Left lobe of liver (tissue), 2 donors: ENCODE results near the gene HCRTR2. TPM values are rescaled to one million over a fixed set of nuclear protein-coding genes. Genes with fewer than 3 reads are reported as not detected.
"Not testable (repeated sequence)": the region's sequence is repeated elsewhere in the genome, so short reads cannot be mapped to it uniquely, and the experiment has no call there.

Experiments
- ATAC-seq: fragments of 200-7000 bp; cut with Tn5 transposase; one replicate; pipeline ENCODE4 v1.9.1; 2020; ENCODE audit warnings: mild to moderate bottlenecking, moderate library complexity
- DNase-seq: peaks from one replicate; pipeline ENCODE4 v3.0.0-alpha.2; 2020; ENCODE audit warnings: low spot score
- total RNA-seq: library from RNA; stranded (reverse); gene quantifications from one replicate; pipeline ENCODE4 v1.2.1, GENCODE V29; 2021
- donor health status: DM: no; HTN: no; CAD: no; lungs with moderate emphysema.
- donor health status: DM: no; HTN: yes; CAD: no.

HCRTR2 gene
- total RNA-seq = not detected

- no peak for DNase-seq
- ATAC-seq = no peak
Observed at GRCh38 chr6:55174211-55175026, at the start of gene HCRTR2. Gene HCRTR2 (plus strand): TSS chr6:55174515. CDS start chr6:55174588, 73 bp downstream.

DNA sequence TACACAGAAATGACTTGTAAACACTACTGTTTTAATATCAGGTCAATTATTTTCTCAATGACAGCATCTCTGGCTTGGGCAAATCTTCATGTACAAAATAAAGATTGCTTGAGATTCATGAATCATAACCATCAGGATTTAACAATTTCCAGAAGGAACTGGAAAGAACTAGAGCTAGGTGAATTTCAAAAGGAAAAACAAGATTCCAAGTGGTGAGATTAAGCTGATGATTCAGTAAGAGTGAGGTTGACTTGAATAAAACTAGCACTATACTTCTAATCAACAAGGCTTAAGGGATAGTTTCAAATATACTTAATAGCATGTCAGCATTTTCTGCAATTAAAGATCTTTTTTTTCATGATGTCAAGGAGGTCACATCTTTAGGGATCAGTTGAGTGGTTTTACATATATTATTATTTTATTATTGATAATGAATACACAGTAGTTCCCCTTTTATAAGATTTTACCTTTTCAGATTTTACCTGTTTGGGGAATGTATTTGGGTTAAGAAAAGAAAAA lies 43.5 kb upstream of the HCRTR2 start:
- DNase-seq (no peak), ATAC-seq (no peak)

- no peak for ATAC-seq
- no peak for DNase-seq
Observed at GRCh38 chr6:55131616-55132015, 42.7 kb upstream of the HCRTR2 start.

DNA sequence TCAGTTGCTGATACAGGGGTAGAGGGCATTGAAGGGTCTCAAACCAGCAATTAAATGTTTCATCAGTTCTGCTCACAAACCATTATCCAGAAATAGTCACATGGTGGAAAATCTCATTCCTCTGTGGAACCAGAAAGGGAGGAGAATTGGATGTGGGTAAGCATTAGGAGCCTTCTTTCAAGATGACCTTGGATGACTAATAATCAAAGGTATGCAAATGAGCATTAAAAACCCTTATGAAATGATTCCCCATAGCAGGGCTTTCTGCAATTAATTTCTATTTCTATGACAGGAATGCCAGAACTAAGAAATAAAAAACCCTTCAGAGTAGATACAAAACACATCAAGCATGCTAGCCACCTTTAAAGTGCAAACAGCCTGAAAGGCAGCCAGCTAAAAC lies 37.4 kb upstream of the HCRTR2 start:
- no peak for ATAC-seq
- DNase-seq = no peak

DNA sequence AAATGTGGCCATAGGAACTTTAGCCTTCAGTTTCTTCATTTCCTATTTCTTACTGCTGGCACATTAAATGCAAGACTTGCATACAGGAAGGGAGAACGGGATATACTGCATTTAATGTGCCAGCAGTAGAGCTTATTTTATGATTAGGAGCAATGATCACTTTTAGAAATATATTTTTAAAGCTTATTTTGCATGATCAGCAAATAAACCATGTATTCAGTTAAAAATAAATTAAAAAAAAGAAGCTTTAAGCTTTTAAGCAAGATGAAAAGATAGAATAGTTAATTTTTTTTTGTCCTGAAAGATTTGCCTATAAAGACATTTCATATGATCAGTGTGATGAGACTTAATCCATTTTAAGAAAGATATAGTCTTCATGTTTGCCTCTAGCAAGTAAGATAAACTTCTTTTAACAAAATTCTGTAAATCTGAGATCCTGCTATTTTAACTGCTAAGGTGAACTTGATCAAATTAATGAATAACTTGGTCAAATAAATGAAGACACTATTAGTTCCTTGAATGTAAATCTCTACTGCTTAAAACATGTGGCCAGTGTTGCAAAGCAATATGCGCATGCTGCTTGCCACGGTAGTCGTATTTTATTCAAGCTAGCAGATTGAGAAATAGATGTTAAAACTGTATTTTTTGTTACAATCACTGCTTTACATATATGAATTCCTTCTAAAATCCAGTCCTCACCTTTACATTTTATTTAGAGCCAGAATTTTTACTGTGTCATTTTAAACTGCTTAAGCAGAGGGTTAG lies 36.2 kb upstream of the HCRTR2 start:
- no peak for ATAC-seq
- no peak for DNase-seq

- no peak for DNase-seq
- no peak for ATAC-seq
Observed at GRCh38 chr6:55141611-55142010, 32.7 kb upstream of the HCRTR2 start.

DNA sequence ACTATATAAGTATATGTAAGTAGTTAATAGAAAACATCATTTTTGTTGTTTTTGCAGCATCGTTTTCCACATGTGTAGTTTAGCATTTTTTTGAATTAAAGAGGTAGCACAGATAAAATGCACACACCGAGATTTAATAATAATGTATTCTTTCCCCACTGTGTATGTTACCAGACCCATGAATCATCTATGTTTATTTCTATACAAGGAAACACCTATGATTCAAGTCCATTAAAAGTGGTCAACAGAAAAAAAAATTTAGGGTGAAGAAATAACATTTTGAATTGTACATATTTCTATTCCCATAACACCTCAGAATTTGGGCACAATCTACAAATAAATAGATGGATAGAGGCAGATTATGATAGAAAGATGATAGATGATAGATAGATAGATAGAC lies 31.7 kb upstream of the HCRTR2 start:
- no peak for DNase-seq
- no peak for ATAC-seq

DNA sequence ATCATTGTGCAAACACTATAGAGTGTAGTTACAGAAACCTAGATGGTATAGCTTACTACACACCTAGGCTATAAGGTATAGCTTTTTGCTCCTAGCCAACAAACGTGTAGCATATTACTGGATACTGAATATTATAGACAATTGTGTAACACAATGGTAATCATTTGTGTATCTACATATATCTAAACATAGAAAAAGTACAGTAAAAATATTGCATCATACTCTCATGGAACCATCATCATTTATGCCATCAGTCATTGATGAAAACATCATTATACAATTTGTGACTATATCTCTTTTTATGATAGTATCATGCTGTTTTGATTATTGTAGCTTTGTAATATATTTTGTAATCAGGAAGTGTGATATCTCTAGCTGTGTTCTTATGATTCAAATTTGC lies 21.0 kb upstream of the HCRTR2 start:
- DNase-seq (no peak), ATAC-seq (no peak)

GRCh38 chr6:55158784-55159183 lies 15.5 kb upstream of the HCRTR2 start:
- ATAC-seq, DNase-seq: not testable (repeated sequence)

DNA sequence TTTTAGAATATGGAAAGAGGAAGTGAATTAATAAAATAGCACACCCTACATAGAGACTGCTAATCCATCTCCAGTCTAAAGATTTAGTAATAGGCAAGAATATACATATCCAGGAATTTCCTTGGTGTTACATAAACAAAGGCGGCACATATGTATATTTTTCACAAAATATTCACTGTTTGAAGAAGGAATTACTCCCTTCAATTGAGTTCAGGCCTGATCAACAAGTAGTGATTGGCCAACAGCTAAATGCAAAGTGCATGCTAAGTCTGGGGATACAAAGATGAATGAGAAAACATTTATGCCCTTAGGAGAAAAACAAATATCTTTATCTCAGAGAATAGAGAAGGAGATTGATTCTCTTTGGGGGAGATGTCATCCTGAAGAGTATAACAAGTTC lies 6.5 kb upstream of the HCRTR2 start:
- DNase-seq (no peak), ATAC-seq (no peak)

- DNase-seq (no peak), ATAC-seq (no peak)
Observed at GRCh38 chr6:55175078-55176049, 1.0 kb downstream of the HCRTR2 start.

DNA sequence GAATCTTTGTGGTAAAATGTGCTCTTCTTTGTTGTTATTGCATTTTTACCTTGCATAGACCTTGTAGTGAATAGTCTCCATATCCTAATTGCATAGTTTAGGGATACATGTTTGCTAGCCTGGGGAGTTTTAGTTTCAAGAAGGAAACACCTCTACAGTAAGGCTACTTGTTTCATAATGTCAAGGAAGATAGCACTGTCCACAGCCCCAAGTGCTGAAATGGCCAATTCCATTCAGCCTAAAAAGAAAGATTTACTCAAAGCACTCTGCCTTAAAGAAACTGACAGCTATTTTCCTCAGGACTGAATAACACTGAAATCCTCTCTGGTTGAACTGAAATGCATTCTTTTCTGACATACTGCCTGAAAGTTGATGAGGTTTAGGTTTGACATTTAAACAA lies 2.6 kb downstream of the HCRTR2 start:
- DNase-seq (no peak), ATAC-seq (no peak)

- ATAC-seq (no peak), DNase-seq (no peak)
Observed at GRCh38 chr6:55180258-55180657, 5.9 kb downstream of the HCRTR2 start.

DNA sequence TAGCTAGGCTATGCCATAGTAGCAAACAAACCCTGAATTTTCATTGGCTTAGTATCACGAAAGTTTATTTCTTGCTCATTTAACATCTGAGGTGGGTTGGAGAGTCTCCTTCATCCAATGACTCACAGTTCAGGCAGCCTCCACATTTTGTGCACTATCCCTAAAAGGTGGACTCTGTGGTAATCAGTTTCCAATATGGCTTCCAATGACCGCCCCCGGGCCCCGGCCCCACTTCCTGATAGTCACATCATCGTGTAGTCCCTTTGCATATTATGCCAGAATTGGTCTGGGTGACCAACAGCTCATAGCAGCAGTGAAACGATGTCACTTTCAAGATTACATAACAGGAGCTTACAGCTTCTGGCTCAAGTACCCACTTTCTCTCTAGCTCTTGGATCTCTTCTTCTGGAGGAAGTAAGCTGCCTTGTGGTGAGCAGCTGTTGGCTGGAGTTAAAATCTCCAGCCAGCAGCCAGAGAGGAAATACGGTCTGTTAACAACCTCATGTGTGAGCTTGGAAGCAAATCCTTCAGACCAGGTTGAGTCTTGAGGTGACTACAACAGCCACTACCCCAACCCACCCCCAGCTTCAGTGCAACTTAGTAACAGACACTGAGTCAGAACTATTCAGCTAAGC lies 7.8 kb downstream of the HCRTR2 start:
- no peak for DNase-seq
- ATAC-seq = no peak

- DNase-seq (no peak), ATAC-seq (no peak)
Observed at GRCh38 chr6:55184782-55185530, 10.6 kb downstream of the HCRTR2 start.

DNA sequence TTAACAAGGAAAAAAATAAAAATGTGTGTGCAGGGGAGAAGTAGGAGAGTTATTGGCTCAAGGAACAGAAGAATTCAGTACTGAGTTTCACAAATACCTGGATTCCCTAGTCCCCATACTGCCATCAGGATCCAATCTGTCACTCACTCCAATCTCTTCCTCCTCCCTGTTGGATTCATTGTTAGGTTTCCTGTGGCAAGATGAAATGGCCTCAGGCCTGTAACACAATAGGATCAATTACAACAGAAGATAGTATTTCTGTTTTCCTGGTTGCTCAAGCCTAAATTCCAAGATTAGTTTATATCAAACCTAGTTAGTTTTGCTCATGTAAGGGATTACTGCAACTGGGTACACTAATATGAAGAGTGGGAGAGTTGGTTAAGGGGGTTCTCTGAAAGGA lies 24.4 kb downstream of the HCRTR2 start:
- ATAC-seq (no peak), DNase-seq (no peak)

DNA sequence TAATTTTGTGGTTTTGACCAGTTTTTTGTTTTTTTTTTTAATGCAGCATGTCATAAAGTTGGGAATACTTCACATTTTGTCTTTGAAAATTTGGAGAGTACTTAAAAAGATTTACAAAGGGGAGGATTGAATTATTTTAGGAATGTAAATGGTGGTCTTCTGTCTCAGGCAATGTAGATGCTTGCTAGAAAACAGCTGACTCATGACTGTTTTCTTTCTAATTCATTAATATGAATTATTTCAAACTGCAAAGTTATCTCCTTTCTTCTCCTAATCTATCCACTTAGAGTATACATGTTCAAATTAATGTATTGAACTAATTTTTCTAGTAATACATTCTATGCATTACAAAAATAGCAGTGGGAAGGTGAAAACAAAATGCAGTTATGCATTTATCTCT lies 24.9 kb downstream of the HCRTR2 start:
- ATAC-seq (no peak), DNase-seq (no peak)

DNA sequence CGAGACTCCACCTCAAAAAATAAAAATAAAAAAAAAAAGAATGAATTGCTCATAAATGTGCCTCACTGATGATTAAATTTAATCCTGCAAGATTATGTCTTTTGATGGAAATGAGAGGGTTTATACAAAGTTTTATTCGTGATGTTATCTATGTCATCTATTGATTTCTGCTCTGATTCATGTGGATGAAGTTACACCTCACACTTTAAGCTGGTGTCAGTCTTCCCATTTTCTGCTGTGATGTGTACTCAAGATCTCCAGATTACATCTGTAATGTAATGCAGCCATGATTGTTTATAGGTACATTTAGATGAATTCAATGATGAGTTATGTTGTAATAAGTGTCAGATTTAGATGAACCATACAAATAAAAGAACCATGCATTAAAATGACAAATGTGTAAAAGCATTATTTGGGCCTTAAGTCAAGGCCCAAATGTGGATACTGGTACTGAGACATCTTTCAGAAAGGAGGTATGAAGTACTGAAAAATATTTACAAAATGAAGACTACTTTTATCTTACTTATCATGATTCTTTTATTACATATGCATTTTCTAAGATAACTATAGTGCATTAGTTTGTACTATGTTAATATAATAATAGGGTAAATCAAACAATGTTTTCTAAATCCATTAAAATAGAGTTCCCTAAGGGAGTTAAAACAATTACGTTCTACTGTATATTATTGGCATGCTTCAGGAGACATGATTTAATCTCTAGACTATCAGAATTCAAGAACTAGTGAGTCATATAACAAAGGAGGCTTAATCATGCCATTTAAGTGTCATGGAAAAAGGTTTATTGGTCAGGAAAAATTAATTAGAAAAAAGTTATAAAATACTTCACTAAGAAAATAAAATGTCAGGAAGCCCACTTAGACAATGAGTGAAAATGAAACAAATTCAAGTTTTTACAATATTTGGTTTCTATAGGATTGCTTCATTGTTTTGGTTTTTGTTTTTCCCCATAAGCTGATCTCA lies 34.5 kb downstream of the HCRTR2 start:
- ATAC-seq (no peak), DNase-seq (no peak)

- ATAC-seq = no peak
Observed at GRCh38 chr6:55210952-55211351, 36.6 kb downstream of the HCRTR2 start.

More at GRCh38 chr6:55210952-55211351, 36.6 kb downstream of the HCRTR2 start:
- no peak for DNase-seq
